Left ventricle myocardium superior (tissue), 1 donor: ENCODE results near the gene CDC42EP4. TPM values are rescaled to one million over a fixed set of nuclear protein-coding genes. Genes with fewer than 3 reads are reported as not detected.

Source experiments
- ATAC-seq: fragments of 200-7000 bp; cut with Tn5 transposase; one replicate; pipeline ENCODE4 v1.9.1; 2020; ENCODE audit warnings: mild to moderate bottlenecking, moderate library complexity
- DNase-seq: peaks from one replicate; pipeline ENCODE4 v3.0.0-alpha.2; 2020
- intact Hi-C: fragments of 100-400 bp; cut with micrococcal nuclease; formaldehyde crosslinking; loops from one replicate; pipeline ENCODE4 v1.11.0; 2022
- total RNA-seq: library from RNA; stranded (reverse); fragmentation: NEBNext Ultra II Directional; extraction: Animal tissue kit (Norgen Biotek cat#: 25700); gene quantifications from one replicate; pipeline ENCODE4 v1.2.1, GENCODE V29; 2021
- donor health status: DM: no; HTN: yes; CAD: no; lungs with severe emphysema.

The CDC42EP4 gene
- total RNA-seq, 1 donor from 2014 or later, result 51.4 TPM

DNA sequence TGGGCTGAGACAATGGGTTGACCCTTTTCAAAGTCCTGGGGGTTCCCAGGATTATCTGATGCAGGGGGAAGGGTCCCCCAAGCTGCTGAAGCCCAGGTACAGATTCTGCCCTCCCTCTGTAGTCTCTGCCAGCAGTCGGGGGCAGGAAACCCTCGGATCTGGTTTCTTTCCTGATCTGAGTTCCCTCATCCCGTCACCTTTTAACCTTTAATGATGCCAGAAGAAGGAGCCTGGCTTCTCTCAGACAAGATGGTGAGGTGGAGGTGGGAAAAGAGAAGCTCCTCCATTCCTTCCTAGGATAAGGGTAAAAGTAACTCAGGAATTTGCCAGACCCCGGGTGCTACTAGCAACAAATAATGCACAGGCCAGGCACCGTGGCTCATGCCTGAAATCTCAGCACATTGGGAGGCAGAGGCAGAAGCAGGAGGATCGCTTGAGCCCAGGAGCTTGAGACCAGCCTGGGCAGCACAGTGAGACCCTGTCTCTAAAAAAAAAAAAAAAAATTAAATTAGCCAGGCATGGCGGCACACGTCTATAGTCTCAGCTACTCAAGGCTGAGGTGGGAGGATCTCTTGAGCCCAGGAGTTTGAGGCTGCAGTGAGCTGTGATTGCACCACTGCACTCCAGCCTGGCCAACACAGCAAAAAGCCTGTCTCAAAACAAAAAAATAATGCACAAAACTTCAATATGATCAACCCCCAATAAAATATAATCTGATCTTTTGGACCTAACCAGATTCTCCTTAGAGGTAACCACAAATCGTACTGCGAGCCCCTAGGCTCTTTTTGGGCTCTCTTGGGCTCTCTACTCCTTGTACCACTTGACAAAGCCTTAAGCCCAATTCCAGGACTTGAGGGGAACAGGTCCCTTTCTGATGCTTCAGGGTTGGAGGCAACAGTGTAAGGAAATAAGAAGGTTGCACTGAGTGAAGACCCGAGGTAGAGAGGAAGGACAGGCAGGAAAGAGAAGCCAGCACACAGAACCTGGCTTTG lies 5.7 kb downstream of the CDC42EP4 start:
- intact Hi-C loops, result no loop called here
- ATAC-seq, result no peak
- DNase-seq, result no peak

DNA sequence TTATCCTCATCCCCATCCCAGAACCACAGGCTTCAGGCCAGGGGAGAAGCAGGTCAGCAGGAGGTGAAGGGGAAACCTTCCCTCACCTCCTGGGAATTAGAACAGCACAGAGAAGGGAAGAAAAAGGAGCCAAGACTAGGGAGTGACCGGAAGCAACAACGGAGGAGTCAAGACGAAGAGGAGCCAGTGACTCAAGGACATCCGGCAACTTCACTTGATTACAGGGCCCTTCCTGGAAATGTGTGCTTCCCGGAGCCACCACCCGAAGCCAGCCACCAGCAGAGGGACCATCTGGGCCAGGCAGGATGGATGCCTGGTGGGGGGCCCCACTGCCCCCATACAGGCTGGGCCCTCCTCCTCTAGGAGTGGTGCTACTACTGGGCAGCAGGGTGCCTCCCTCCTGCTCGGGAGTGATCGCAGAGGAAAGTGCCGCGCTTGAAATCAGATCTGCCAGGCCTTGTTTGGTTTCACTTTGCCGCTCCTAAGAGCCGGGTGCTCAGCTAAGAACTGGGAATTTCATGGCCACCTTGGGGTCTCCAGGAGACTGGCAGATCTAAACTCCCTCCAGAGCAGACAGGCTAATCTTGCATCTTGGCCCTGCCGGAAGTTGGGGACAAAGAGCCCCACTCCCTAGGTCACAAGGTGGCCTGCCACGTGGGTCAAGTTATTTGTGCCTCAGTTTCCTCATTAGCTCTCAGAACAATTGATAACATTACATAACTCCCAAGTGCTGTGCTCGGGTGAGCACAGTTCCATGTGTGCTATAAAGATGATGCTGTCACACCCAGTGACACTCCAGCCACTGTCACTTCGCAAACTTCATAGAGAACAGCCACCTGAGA lies 6.6 kb downstream of the CDC42EP4 start:
- ATAC-seq, result peak; percentile 50
- intact Hi-C loops, result no loop called here
- DNase-seq, result peak; percentile 75

DNA sequence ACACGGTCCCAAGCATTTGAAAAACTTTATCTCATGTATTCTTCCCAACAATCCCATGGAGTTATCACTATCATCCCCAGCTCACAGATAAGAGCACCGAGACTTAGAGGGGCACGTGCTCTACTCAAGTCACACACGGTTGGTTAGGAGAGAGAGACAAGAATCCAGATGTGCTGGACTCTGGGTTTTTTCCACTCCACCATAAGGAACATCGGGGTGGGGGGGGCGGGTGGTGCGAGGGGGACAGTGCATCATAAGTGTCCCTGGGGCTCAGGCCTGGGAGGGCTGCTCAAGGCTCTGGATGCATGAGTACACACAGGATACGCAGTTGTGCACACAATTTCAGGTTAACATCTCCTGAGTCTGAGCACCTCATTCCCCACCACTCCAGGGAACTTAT lies 7.4 kb downstream of the CDC42EP4 start:
- intact Hi-C loops, result no loop called here
- DNase-seq (no peak), ATAC-seq (peak; percentile 8)

DNA sequence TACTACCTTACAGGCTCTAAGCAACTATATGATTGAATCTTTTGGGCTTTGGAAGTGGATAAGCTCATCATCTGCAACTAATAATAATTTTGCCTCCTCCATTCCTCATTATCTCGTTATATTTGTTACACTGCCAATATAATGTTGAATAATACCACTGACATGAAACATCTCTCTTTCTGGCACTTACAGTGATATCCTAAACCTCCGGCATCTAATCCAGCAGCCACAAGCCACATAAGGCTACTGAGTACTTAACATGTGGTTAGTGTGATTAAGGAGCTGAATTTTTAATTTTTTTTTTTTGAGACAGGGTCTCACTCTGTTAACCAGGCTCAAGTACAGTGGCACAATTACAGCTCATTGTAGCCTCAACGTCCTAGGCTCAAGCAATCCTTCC lies 9.6 kb downstream of the CDC42EP4 start:
- no peak for DNase-seq
- intact Hi-C loops, result no loop called here
- ATAC-seq, result no peak

DNA sequence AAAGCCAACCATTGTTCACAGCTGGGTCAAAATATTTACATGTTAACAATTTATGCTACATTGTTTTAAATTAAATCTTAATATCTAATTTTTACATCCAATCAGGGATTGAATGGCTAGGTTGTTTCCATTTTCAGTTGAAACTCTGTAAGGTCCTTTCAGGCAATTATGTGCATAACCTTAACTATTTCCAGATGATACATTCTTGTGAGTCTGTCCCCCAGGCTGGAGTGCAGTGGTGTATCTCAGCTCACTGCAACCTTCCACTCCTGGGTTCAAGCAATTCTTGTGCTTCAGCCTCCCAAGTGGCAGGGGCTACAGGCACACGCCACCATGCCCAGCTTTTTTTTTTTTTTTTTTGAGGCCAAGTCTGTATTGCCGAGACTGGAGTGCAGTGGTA lies 10.4 kb downstream of the CDC42EP4 start:
- intact Hi-C loops, result no loop called here
- ATAC-seq (no peak), DNase-seq (no peak)

DNA sequence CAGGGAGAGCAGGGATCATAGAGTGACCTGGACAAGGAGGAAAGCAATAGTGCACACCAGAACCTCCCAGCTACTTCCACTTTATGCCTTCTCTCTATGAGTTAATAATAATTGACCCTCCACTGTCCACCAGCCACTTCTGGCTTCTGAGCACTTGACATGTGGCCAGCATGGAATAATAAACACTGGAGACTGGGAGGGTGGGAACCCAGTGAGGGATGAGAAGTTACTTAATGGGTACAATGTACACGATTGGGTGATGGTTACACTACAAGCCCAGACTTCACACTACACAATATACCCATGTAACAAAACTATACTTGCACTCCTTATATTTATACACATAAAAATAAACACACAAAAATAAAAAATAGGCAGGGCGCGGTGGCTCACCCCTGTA lies 11.4 kb downstream of the CDC42EP4 start:
- intact Hi-C loops, result no loop called here
- DNase-seq, result no peak
- ATAC-seq, result no peak

DNA sequence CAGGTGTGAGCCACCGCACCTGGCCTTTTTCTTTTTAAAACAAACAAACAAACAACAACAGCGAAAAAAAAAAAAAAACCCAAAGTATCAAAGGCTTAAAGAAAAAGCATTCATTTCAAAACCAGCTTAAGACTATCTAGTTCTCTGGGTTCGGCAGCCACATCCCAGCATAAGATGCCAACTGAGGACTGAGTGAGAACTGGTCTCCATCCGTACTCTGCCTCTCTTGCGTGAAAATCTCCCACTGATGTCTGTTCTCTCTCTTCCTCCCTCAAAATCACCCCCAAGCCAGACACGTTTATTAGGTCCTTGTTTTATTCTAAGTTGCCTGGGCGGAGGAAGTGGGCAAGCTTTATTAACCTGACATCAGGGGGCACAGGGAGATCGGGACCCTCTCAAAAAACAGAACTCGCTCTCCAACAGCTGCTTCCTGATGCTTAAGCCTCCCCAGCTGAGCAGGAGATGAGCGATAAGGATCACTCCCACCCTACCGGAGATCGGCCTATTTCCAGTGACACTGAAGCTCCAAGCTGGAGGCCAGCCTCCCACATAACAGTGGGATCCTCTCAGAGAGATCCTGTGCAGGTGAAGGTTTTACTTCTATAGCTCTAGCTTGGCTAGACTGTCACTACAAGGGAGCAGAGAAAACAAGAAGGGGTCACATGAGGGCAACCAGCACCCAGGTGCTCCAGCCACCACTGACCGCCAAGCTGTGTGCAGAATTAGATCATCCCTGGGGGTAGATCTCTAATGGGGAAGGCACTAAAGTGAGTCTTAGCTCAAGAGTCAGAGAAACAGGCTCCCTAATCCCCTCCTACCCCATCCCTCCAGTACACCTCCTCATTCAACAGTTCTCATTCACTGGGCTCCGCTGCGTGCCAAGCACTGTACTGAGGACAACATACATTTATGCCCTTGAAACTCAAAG lies 13.6 kb downstream of the CDC42EP4 start:
- ATAC-seq (peak; percentile 41), DNase-seq (no peak)
- intact Hi-C loops, result no loop called here

DNA sequence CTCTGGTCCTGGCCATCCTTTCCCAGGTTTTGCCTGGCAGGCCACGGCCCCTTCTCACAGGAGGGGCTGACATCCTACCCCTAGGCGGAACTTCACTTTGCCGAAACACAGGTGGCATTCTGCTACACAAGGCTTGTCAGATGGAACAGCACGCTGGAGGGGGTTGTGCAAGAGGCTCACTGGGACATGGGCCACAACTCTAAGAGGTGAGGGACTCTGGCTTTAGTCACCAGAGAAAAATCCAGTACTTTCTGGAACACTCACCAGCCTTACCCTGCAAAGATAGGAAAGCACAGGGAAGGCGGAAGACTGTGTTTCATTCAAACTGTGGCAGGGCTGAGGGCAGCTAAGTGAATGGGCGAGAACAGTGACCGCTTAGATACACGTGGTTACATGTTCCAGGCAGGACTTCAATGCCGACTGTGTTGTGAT lies 18.3 kb downstream of the CDC42EP4 start:
- DNase-seq, result peak; percentile 66
- peak; percentile 55 for ATAC-seq
- intact Hi-C loops, result no loop called here

DNA sequence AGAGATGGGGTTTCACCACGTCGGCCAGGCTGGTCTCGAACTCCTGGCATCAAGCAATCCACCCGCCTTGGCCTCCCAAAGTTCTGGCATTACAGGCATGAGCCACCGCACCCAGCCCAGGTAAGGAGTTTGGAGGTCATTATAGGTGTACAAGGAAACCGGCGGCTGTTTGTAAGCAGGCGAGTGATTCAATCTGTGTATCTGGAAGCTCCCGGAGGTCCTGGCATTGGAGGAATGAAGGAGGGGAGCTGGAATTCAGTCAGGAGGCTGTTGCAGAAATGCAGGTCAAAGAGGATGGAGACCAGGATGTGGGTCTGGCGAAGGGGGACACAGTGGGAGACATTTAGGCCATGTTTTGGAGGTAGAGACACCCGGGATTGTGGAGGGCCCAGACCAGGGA lies 18.8 kb downstream of the CDC42EP4 start:
- DNase-seq (no peak), ATAC-seq (no peak)
- intact Hi-C loops, result no loop called here

DNA sequence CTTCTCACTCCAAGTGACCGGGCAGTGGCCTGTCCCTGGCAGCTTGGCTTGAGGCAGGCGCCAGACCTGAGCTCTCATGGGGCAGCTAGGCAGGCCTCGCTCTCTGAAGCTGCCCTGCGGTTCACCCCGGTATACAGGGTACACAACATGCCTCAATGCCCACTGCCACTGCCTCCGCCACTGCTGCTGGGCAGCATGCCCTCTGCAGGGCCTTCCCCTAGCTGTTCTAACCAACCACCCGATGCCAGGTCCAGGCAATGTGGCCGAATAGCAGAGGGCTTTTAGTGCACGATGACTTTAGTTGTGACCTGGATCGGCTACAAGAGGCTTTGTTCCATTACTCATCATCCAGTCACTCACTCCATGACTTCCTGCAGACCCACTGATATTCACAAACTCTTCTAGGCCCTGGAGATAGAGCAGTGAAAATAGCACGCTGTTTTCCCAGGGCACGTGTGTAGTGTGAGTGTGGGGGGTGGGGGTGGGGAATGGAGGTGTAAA lies 19.7 kb downstream of the CDC42EP4 start:
- peak; percentile 85 for DNase-seq
- ATAC-seq, result peak; percentile 71
- intact Hi-C loops, result no loop called here

DNA sequence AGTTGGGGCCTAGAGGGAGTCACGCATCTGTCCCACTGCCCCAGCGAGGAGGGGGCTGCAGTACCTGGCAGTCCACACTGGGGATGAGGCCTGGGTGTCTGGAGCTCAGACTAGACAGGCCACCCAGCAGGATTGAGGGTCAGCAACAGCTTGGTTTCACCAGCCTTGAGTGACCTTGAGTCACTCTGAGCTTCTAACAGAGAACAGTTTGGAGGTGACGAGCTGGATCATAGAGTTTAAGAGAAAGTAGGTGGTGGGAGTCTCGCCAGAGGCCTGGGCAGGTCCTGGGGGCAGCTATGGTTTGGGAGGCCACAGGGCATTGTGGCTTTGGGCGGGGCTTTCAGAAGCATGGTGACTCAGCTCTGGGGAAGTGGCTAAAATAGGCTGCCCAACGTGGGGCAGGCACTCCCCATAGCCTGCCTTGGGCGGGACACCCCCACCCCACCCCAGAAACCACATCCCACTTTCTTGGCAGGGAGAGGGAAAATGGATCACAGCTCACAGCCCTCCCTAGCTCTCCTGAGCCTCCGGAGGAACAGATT lies 20.5 kb downstream of the CDC42EP4 start:
- DNase-seq (peak; percentile 68), ATAC-seq (peak; percentile 25)
- intact Hi-C loops, result no loop called here

DNA sequence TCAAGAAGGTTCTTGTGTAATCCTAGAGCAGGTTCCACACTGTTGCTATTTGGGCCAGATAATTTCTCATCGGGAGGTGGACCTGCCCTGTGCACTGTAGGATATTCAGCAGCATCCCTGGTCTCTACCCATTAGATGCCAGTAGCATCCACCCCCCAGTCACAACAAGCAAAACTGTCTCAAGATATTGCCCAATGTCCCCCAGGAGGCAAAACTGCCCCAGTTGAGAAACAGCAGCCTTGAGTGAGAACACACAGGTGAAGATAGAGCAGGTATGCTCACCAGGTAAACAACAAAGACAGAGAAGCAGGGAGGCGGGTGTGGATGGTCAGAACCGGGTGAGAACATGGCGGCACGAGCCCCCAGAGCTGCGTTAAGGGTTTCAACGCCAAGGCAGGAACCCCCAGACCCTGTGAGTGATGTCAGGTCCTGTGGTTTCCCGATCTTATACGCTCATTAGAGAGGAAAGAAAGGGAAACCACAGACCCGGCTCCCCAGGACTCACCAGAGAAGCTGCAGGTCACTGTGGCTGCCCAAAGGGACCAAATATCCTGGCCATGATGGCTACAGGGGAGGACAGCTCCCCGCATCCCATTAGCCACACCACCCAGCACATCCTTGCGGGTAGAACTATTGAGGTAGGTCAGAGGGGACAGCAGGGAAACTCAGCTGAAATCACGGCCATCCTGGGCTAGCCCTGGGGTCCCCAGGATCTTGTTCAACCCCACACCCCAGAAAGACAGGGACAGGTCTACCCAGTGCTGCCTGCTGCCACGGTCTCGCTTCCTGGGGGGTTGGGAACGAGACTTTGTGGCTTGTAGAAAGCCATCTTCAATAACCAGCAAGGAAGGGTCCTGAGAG lies 21.2 kb downstream of the CDC42EP4 start:
- intact Hi-C loops, result no loop called here

DNA sequence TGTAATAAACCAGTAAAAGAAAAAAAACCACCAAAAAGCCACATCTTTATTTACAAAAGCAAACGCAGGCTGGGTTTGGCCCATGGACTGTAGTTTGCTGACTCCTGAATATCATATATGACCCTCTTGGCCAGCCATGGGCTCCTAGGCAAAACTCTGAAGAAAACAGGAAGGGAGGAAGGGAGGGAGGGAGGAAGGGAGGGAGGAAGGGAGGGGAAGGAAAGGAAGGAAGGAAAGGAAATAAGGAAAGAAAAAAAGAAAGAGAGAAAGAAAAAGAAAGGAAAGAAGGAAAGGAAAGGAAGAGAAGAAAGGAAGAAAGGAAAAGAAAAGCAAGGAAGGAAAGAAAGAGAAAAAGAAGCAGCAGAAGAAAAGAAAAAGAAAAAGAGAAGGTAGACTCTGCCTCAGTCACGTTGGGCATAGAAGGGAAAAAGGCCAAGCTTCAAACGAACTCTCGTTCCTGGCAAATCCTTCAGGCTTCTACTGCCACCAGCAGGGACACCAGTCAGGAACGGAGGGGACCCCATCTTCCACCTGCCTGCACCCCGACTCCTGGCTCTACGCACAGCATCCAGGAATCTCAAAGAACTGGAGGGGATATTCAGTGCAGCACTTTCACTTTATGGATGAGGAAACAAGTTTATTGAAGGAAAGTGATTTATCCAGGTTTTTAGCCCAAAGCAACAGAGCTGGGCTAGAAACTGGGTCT lies 22.1 kb downstream of the CDC42EP4 start:
- no peak for ATAC-seq
- no peak for DNase-seq
- intact Hi-C loops, result no loop called here

More for the DNA sequence above, 21.2 kb downstream of the CDC42EP4 start:
- DNase-seq (no peak), ATAC-seq (no peak)

DNA sequence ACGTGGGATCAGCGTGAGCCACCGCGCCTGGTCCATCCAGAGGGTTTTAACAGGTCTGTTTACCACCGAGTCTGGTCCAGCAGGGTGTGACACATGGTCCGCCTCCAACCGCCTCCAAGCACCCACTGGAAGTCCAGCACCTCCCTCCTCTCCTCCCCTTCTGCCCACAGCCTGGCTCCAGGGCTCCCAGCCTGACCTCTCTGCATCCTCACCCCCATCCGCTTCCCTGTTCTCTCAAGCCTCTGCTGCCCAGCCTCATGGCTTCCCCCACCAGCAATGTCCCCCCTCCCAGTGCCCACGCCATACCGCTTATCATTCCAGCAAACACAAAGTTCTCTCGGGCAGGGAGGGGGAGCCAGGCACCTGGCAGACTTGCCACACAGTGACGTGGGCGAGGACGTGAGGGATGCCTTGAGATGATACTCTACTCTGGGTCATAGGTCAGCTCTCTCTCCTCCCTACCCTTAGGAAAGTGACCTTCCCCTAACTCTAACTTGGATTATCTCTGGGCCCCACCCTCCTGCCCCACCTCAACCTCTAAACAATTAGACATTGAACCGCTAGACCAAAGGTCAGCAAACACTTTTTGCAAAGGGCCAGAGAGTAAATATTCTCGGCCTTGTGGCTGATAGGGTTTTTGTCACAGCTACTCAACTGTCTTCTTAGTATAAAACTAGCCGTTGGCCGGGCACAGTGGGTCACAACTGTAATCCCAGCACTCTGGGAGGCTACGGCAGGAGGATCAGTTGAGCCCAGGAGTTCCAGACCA lies 23.1 kb downstream of the CDC42EP4 start:
- ATAC-seq (peak; percentile 70), DNase-seq (peak; percentile 84)
- intact Hi-C loops, result no loop called here

DNA sequence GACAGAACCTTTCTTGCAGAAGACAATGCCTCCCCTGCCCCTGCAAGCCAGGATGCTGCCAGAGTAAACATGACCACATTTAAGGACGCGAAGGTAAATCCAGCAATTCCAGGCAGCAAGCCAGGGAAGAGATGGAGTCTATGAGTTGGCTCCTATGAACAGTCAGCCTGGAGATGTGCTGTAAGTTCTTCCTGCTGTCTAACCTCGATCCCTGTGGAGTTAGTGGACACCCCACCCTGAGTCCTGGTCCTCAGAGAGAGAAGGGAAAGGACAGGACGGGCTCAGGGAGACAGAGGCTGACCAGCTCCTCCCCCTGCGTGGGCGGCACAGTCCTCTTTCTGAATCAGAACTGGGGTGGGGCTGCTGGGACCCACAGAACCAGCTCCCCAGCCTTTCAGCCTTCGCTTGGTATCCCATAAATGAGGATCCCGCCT lies 24.9 kb downstream of the CDC42EP4 start:
- intact Hi-C loops, result no loop called here
- ATAC-seq (no peak), DNase-seq (no peak)
